NCI-H748 (cell line): ENCODE results near the gene UCHL1.
"Not testable (repeated sequence)": the region's sequence is repeated elsewhere in the genome, so short reads cannot be mapped to it uniquely, and the experiment has no call there.

Experiments used
- DNase-seq: peaks from one replicate; lab custom pipeline; 2025; ENCODE audit not compliant: unreplicated experiment; lab: John Stamatoyannopoulos, UW

UCHL1 gene

GRCh38 chr4:41287852-41288251 is 31.1 kb downstream of the UCHL1 start:
- DNase-seq = no peak

- DNase-seq = no peak
Measured at GRCh38 chr4:41288254-41288653, 31.5 kb downstream of the UCHL1 start.

GRCh38 chr4:41290479-41290878 is 33.8 kb downstream of the UCHL1 start:
- no peak for DNase-seq

DNA sequence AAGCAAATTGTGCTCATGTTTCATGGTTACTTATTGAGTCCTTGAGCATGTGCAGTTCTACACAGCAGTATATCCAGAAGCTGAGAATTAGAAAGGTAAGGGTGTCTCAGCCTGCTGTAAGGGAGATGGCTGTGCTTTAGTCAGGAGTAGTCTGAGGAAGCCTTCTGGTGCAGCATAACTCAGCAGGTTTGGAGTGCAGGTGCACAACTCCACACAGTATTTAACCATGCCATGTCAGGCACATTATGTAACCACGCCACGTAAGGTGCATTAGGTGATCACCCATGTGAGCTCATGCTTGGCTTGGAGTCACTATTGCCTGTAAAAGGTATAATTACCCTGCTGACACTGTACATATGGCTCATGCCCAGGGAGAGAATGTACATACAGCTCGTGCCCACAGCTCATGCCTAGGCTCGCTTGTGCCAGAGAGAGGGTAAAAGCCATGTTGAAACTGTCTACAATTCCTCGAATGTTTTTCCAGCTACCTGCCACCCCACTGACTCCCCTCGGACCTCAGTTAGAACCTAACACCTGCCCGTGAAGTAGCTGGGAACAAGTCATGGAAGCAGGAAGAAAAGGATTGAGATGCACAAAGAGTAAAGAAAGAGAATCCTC is 37.8 kb downstream of the UCHL1 start:
- peak; percentile 39 for DNase-seq

- DNase-seq = no peak
Measured at GRCh38 chr4:41296995-41297394, 40.3 kb downstream of the UCHL1 start.

DNA sequence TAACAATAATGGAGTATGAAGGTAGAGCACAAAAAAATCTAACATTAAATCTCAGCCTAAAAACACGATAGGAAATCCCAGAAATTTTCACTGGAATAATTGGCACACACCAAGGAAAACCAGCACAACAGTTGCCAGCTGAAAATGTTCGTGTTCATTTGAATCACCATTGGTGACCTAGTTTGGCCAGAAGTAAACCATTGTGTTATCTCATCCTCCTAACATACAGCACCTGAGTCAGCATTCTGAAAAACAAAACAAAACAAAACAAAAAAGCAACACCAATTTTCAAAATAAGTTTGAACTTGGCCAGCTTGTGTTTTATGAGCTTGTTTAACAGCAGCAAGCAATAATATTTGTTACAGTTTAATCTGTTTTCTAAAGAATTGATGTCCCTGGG is 41.1 kb downstream of the UCHL1 start:
- DNase-seq = no peak

DNA sequence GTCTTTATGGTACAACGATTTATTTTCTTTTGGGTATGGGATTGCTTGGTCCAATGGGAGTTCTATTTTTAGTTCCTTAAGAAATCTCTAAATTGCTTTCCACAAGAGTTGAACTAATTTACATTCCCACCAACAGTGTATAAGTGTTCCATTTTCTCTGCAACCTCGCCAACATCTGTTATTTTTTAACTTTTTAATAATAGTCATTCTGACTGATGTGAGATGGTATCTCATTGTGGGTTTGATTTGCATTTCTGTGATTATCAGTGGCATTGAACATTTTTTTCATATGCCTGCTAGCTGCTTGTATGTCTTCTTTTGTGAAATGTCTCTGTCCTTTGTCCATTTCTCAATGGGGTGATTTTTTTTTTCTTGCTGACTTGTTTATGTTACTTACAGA is 42.8 kb downstream of the UCHL1 start:
- no peak for DNase-seq

- no peak for DNase-seq
Measured at GRCh38 chr4:41301137-41301536, 44.4 kb downstream of the UCHL1 start.

- DNase-seq = no peak
Measured at GRCh38 chr4:41303372-41304118, 46.8 kb downstream of the UCHL1 start.

GRCh38 chr4:41304221-41304620 is 47.5 kb downstream of the UCHL1 start:
- no peak for DNase-seq

- no peak for DNase-seq
Measured at GRCh38 chr4:41305476-41305875, 48.7 kb downstream of the UCHL1 start.

DNA sequence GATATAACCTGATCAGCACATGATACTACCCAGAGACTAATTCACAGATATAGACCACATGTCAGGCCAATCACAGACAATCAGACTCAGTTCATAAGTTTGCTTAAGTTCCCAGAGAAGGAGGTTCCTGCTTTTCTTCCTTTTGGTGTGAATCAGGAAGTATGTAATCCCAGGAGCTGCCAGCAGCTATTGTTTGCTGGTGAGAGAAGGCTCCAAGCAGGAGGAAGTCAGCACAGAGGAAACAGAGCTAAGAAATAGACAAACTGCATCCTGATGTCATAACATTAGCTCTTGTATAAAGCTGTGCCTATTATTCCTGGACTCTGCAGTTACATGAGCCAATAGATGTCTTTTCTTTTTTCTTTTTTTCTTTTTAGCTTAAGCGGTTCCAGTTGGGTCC is 50.9 kb downstream of the UCHL1 start:
- no peak for DNase-seq

- no peak for DNase-seq
Measured at GRCh38 chr4:41308398-41308797, 51.7 kb downstream of the UCHL1 start.

GRCh38 chr4:41315426-41315825 is 58.7 kb downstream of the UCHL1 start:
- DNase-seq = not testable (repeated sequence)

- no peak for DNase-seq
Measured at GRCh38 chr4:41315862-41316261, 59.1 kb downstream of the UCHL1 start.
